ENCODE data around the gene PEAK1.

Gene PEAK1

GRCh38 chr15:77111789-77112188 lies 308.1 kb downstream of the PEAK1 start:
- in situ Hi-C loops (cut with HindIII; ENCODE audit: low sequenced_read_pairs): no loop called here
- H3K4me3 ChIP-seq (ENCODE audit: low read depth, low read length): no peak overlapping the region
- no peak for DNase-seq (ENCODE audit: low read depth, low spot score)
- no peak for TF ChIP-seq CTCF (IDR thresholded peaks at IDR 0.05; ENCODE audit: low read depth, low read length)

- DNase-seq (ENCODE audit: low read depth, low spot score): peak; percentile 68
- peak; percentile 86 for TF ChIP-seq CTCF (IDR thresholded peaks at IDR 0.05; ENCODE audit: low read depth, low read length)
- H3K4me3 ChIP-seq (ENCODE audit: low read depth, low read length): no peak overlapping the region
- in situ Hi-C loops (cut with HindIII; ENCODE audit: low sequenced_read_pairs): no loop called here
Measured at GRCh38 chr15:77107531-77108355, 312.2 kb downstream of the PEAK1 start.

GRCh38 chr15:77107068-77107467 lies 312.8 kb downstream of the PEAK1 start:
- peak; percentile 49 for DNase-seq (ENCODE audit: low read depth, low spot score)
- in situ Hi-C loops (cut with HindIII; ENCODE audit: low sequenced_read_pairs): no loop called here
- TF ChIP-seq CTCF (IDR thresholded peaks at IDR 0.05; ENCODE audit: low read depth, low read length): no peak
- H3K4me3 ChIP-seq (ENCODE audit: low read depth, low read length): no peak overlapping the region

- TF ChIP-seq CTCF (IDR thresholded peaks at IDR 0.05; ENCODE audit: low read depth, low read length): no peak
- in situ Hi-C loops (cut with HindIII; ENCODE audit: low sequenced_read_pairs): no loop called here
- H3K4me3 ChIP-seq (ENCODE audit: low read depth, low read length): no peak overlapping the region
- peak; percentile 17 for DNase-seq (ENCODE audit: low read depth, low spot score)
Measured at GRCh38 chr15:77104155-77104554, 315.7 kb downstream of the PEAK1 start.

GRCh38 chr15:77099741-77100463 lies 320.0 kb downstream of the PEAK1 start:
- no peak for DNase-seq (ENCODE audit: low read depth, low spot score)
- H3K4me3 ChIP-seq (ENCODE audit: low read depth, low read length): no peak overlapping the region
- no peak for TF ChIP-seq CTCF (IDR thresholded peaks at IDR 0.05; ENCODE audit: low read depth, low read length)
- in situ Hi-C loops (cut with HindIII; ENCODE audit: low sequenced_read_pairs): no loop called here

- no peak overlapping the region for H3K4me3 ChIP-seq (ENCODE audit: low read depth, low read length)
- no peak for TF ChIP-seq CTCF (IDR thresholded peaks at IDR 0.05; ENCODE audit: low read depth, low read length)
- in situ Hi-C loops (cut with HindIII; ENCODE audit: low sequenced_read_pairs): no loop called here
- no peak for DNase-seq (ENCODE audit: low read depth, low spot score)
Measured at GRCh38 chr15:77098572-77098971, 321.3 kb downstream of the PEAK1 start.

Data from astrocyte of the spinal cord (primary cell).